Smooth muscle cell (in vitro differentiated cells): ENCODE data around the gene ZMIZ1. TPM values are rescaled to one million over a fixed set of nuclear protein-coding genes. Genes with fewer than 3 reads are reported as not detected.

Experiments
- DNase-seq: peaks from one replicate; lab custom pipeline; 2025; ENCODE audit not compliant: unreplicated experiment; lab: John Stamatoyannopoulos, UW
- H2AFZ ChIP-seq: fragments of 200-600 bp; sonication (generic); 2 replicates; pipeline ENCODE4 v1.6.0; 2016; ENCODE audit warnings: antibody characterized with exemption, low read depth, mild to moderate bottlenecking
- H3F3A ChIP-seq: fragments of 200-600 bp; sonication (generic); 2 replicates; pipeline ENCODE4 v1.6.0; 2017; ENCODE audit warnings: antibody characterized with exemption, low read depth
- H3K27ac ChIP-seq: fragments of 200-600 bp; sonication (generic); 2 replicates; pipeline ENCODE4 v1.5.1; 2016; ENCODE audit warnings: low read depth, mild to moderate bottlenecking
- H3K27me3 ChIP-seq: fragments of 200-600 bp; sonication (generic); 2 replicates; pipeline ENCODE4 v1.6.1; 2016; ENCODE audit warnings: low read depth, mild to moderate bottlenecking
- H3K36me3 ChIP-seq: fragments of 200-600 bp; sonication (generic); 2 replicates; pipeline ENCODE4 v1.5.1; 2016; ENCODE audit warnings: low read depth
- H3K4me1 ChIP-seq: fragments of 200-600 bp; sonication (generic); 2 replicates; pipeline ENCODE4 v1.5.1; 2016; ENCODE audit warnings: low read depth
- H3K4me2 ChIP-seq: fragments of 200-600 bp; sonication (generic); 2 replicates; pipeline ENCODE4 v1.6.0; 2016; ENCODE audit warnings: mild to moderate bottlenecking
- H3K4me3 ChIP-seq: fragments of 200-600 bp; sonication (generic); 2 replicates; pipeline ENCODE4 v1.5.1; 2016; ENCODE audit warnings: mild to moderate bottlenecking
- H3K79me2 ChIP-seq: fragments of 200-600 bp; sonication (generic); 2 replicates; pipeline ENCODE4 v1.6.0; 2016; ENCODE audit warnings: low read depth, mild to moderate bottlenecking
- H3K9ac ChIP-seq: fragments of 200-600 bp; sonication (generic); 2 replicates; pipeline ENCODE4 v1.6.0; 2016; ENCODE audit warnings: low read depth
- H3K9me3 ChIP-seq: fragments of 200-600 bp; sonication (generic); replicated peaks from 2 replicates; pipeline ENCODE4 v1.5.1; 2016; ENCODE audit warnings: low read depth
- H4K20me1 ChIP-seq: fragments of 200-600 bp; sonication (generic); 2 replicates; pipeline ENCODE4 v1.6.0; 2016; ENCODE audit warnings: low read depth
- CTCF ChIP-seq: fragments of 200-600 bp; sonication (generic); IDR thresholded peaks from 2 replicates; pipeline ENCODE4 v1.5.1; 2017; ENCODE audit warnings: borderline replicate concordance, mild to moderate bottlenecking, antibody characterized with exemption; ENCODE audit not compliant: insufficient read depth, poor library complexity, severe bottlenecking
- whole genome bisulfite sequencing: methylation state at CpG from one replicate; pipeline ENCODE4 v1.1.7; 2016; ENCODE audit warnings: low lambda C conversion rate; 5-methylcytosine and 5-hydroxymethylcytosine counted together
- polyA plus RNA-seq: library from polyadenylated mRNA; unstranded; fragments of >200 nt; fragmentation: Nextera tagmentation; extraction: Ambion mirVana; gene quantifications from 2 replicates; pipeline ENCODE4 v1.2.1, GENCODE V29; 2016
- total RNA-seq: library from RNA; depleted of rRNA; stranded (reverse); fragments of >200 nt; gene quantifications from 2 replicates; pipeline ENCODE4 v1.2.3, GENCODE V29; 2014

The ZMIZ1 gene
- total and polyA plus RNA-seq, 2 experiments from 2014 or later = 24.2 to 31.3 TPM

DNA sequence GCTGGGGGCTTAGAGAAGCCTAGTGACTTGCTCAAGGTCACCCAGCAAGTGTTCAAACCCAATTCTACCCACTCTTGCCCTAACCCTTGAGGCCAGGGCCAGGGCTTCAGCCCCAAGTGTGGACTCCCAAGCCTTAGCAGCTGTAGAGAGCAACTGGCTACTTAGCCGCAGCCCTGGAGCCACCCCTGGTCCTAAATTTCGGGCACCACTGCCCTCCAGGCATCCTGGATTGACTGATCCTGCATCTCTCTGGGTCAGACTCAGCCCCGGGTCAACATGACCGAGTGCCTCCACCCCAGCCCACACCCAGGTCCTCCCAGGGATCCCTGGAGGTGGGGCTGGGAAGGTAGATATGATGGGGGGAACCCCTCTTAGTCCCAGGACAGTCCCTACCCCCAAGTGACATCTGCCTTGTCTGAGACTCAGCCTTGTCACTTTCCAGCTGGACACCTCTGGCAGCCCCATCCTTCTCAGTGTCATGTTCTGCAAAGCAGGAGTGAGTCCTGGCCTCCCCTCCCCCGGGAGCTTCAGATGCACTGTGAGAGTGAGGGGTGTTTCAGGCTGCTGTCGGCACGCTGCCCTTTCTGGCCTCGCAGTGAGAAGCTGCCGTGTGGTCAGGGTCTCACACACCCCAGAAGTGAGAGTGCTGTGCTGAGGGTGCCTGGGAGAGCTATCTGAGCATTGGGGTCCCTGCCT, 89.8 kb downstream of the ZMIZ1 start:
- Histone ChIP-seq H3K9ac (peak overlapping the region; percentile 63), H3K79me2 (peaks cover 64% of the 10 kb centered on the region), H2AFZ (no peak overlapping the region), H3K4me1 (peaks cover 38% of the 10 kb centered on the region), H3K4me2 (peak overlapping the region; percentile 42), H4K20me1 (peaks cover 67% of the 10 kb centered on the region), H3K27me3 (no peaks in the 10 kb centered on the region), H3F3A (peaks cover 9% of the 10 kb centered on the region), H3K36me3 (no peaks in the 10 kb centered on the region), H3K4me3 (no peak overlapping the region), H3K9me3 (no peaks in the 10 kb centered on the region), H3K27ac (peak overlapping the region; percentile 89)
- WGBS = 55% methylated on average over 9 of the region's 9 CpGs
- TF ChIP-seq CTCF = no peak
- no peak for DNase-seq

GRCh38 chr10:79159141-79159651, 90.4 kb downstream of the ZMIZ1 start:
- peak overlapping the region; percentile 32 for H3K9ac ChIP-seq
- no peak overlapping the region for H2AFZ ChIP-seq
- peaks cover 38% of the 10 kb centered on the region for H3K4me1 ChIP-seq
- no peaks in the 10 kb centered on the region for H3K9me3 ChIP-seq
- no peak for DNase-seq
- peaks cover 9% of the 10 kb centered on the region for H3F3A ChIP-seq
- 27% methylated on average over 13 of the region's 18 CpGs for WGBS
- H3K4me3 ChIP-seq = no peak overlapping the region
- H3K27me3 ChIP-seq = no peaks in the 10 kb centered on the region
- peak overlapping the region; percentile 53 for H3K4me2 ChIP-seq
- no peak for TF ChIP-seq CTCF
- H3K27ac ChIP-seq = peak overlapping the region; percentile 89
- peaks cover 73% of the 10 kb centered on the region for H4K20me1 ChIP-seq
- no peaks in the 10 kb centered on the region for H3K36me3 ChIP-seq
- H3K79me2 ChIP-seq = peaks cover 59% of the 10 kb centered on the region

GRCh38 chr10:79159785-79160184, 91.0 kb downstream of the ZMIZ1 start:
- no peaks in the 10 kb centered on the region for H3K27me3 ChIP-seq
- H3K9me3 ChIP-seq = no peaks in the 10 kb centered on the region
- peak overlapping the region; percentile 32 for H3K9ac ChIP-seq
- H3K4me1 ChIP-seq = peaks cover 38% of the 10 kb centered on the region
- no peak for TF ChIP-seq CTCF
- peaks cover 57% of the 10 kb centered on the region for H3K79me2 ChIP-seq
- H4K20me1 ChIP-seq = peaks cover 79% of the 10 kb centered on the region
- H3K27ac ChIP-seq = peak overlapping the region; percentile 89
- WGBS = 11% methylated on average over 15 of the region's 15 CpGs
- H3F3A ChIP-seq = peaks cover 6% of the 10 kb centered on the region
- no peak for DNase-seq
- no peak overlapping the region for H3K4me3 ChIP-seq
- no peaks in the 10 kb centered on the region for H3K36me3 ChIP-seq
- H3K4me2 ChIP-seq = peak overlapping the region; percentile 53
- H2AFZ ChIP-seq = no peak overlapping the region
